Choroid plexus epithelial cell (primary cell): ENCODE results near the gene ATOX1.

Source experiments
- DNase-seq: peaks from one replicate; pipeline ENCODE4 v3.0.0-alpha.2; 2010; ENCODE audit warnings: low read depth
- H3K4me3 ChIP-seq: 2 replicates; pipeline ENCODE4 v1.5.1; 2011; ENCODE audit warnings: low read depth, mild to moderate bottlenecking, control low read depth, low read length, moderate library complexity
- TF ChIP-seq, protein P1 (sequence below): conservative IDR thresholded peaks from 2 replicates; pipeline ENCODE4 v1.5.1; 2011; ENCODE audit warnings: low read depth, mild to moderate bottlenecking, control low read depth, inconsistent platforms, low read length, moderate library complexity

The ATOX1 gene

DNA sequence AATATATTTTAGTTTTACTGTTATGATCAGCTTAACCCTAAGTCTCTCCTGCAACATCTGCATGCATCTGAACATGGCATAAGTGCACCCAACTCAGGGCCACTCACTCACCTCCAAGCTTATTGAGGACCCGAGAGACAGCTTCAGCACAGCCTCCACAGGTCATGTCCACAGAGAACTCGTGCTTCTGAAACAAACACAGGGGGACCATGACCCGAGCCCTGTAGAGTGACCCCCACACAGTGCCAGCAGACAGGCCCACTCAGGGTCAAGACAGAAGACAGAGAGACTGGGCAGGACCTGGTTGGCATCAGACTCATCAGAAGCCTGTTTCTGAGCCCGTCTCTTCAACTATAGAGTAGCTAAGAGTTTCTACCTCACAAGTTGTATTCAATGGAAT, 6.8 kb downstream of the ATOX1 start:
- DNase-seq = no peak
- no peak overlapping the region for H3K4me3 ChIP-seq
- TF ChIP-seq, protein P1, sequence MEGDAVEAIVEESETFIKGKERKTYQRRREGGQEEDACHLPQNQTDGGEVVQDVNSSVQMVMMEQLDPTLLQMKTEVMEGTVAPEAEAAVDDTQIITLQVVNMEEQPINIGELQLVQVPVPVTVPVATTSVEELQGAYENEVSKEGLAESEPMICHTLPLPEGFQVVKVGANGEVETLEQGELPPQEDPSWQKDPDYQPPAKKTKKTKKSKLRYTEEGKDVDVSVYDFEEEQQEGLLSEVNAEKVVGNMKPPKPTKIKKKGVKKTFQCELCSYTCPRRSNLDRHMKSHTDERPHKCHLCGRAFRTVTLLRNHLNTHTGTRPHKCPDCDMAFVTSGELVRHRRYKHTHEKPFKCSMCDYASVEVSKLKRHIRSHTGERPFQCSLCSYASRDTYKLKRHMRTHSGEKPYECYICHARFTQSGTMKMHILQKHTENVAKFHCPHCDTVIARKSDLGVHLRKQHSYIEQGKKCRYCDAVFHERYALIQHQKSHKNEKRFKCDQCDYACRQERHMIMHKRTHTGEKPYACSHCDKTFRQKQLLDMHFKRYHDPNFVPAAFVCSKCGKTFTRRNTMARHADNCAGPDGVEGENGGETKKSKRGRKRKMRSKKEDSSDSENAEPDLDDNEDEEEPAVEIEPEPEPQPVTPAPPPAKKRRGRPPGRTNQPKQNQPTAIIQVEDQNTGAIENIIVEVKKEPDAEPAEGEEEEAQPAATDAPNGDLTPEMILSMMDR = no peak

DNA sequence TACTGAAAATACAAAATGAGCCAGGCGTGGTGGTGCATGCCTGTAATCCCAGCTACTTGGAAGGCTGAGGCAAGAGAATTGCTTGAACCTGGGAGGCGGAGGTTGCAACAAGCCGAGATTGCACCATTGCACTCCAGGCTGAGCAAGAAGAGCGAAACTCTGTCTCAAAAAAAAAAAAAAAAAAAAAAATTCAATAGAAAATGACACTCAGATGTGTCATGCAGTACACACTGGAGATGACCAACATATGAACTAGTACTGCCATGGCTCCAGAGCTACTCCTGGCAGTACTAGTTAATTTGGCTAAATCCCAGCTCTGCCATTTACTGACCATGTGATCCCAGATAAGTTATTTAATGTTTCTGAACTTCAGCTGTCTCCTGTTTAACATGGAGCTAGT, 7.3 kb downstream of the ATOX1 start:
- no peak overlapping the region for H3K4me3 ChIP-seq
- TF ChIP-seq, protein P1 = no peak
- DNase-seq = no peak

DNA sequence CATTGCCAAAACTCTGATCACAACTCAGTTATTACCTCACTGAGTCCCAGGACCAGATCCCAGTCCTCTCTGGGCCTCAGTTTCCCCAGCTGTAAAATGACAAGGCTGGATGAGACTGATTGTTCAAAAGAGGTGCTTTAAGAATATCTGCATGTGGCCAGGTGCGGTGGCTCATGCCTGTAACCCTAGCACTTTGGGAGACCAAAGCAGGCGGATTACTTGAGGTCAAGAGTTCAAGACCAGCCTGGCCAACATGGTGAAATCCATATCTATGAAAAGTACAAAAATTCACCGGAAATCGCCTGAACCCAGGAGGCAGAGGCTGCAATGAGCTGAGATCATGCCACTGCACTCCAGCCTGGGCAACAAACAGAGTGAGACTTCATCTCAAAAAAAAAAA, 8.3 kb downstream of the ATOX1 start:
- TF ChIP-seq, protein P1 = no peak
- no peak for DNase-seq
- H3K4me3 ChIP-seq = no peak overlapping the region

DNA sequence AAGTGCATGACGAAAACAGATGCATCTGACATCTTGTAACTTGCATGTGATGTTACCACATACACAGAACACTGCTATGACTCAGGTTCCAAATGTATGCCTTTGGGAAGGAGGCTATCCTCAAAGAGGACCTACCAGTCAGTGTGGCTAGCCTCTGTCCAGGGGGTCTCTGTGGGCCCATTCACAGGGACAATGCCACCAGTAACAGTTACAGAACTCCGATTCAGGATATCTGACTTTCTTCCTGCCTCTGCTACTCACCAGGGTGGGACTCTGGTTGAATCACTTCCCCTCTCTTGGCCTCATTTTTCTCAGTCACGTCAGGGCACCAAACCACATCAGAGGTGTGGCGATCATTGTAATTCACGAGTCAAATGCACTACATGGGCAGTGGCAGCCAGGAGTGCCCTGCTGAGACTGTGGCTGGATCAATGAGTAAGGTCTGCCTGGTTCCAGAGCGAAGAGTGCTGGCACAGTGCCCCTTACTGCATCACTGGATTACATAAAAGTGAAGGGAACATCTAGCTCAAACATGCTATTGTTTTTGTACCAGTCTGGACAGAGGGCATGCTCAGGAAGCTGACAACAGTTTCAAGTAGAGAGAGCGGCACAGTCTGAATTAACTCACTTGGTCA, 13.2 kb downstream of the ATOX1 start:
- H3K4me3 ChIP-seq = no peak overlapping the region
- DNase-seq = peak; percentile 82
- TF ChIP-seq, protein P1 = no peak

DNA sequence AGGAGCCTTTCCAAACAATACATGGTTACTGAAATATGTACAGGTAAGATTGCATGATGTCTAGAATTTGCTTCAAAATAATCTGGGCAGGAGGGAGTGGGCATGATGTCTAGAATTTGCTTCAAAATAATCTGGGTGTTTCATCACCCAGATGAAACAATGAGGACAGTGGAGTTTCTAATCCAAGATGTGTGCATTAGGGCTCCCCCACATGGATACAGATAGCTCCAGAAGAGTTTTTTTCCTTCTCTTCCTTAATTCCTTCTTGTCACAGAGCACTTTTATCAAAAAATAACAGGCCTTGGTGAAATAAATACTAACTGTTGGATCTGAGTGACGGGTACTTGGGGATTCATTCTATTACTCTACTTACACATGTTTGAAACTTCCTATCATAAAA, 14.9 kb downstream of the ATOX1 start:
- H3K4me3 ChIP-seq = no peak overlapping the region
- TF ChIP-seq, protein P1 = no peak
- no peak for DNase-seq

DNA sequence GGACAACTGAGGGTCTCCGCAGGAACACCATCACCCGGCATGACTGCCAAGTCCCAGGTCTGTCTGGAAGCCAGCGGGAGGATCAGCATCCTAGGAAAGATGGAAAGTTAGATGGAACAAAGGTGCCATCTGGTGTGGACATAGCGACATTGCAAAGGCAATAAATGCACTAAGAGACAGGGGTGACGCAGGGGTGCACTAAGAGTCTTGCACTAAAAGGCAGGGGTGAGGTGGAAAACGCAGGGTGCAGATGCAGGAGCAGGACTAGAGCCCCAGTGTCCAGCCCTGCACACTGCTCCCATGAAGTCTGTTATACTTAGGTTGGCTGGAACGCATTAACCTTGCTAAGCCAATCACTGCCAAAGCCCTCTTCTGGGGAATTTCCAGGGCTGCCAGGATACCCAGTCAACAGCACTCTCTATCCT, 15.5 kb downstream of the ATOX1 start:
- DNase-seq = peak; percentile 79
- H3K4me3 ChIP-seq = no peak overlapping the region

More for the DNA sequence above, 15.5 kb downstream of the ATOX1 start:
- TF ChIP-seq, protein P1 = peak; percentile 82
